Measurements from ENCODE around the gene MRPL22.
"Not testable (repeated sequence)": the region's sequence is repeated elsewhere in the genome, so short reads cannot be mapped to it uniquely, and the experiment has no call there.

Gene MRPL22

DNA sequence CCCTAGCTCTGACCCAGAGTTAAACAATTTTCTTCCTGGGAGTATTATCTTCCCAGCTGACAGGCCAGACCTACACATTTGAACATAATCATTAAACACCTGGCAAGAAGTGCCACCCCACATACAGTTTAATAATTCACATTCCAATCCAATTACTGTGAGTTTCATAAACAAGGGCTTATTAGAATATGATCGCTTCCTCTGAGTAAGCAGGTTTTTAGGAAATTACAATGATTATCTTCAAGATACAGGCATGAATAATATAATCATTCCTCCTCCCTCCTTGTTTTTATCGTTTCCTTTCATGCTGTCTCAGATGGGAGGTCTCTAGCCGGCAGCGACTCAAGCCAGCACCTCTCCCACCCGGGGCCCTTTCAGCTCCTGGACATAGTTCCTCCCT is 56.9 kb downstream of the MRPL22 start:
- DNase-seq, result no peak

DNA sequence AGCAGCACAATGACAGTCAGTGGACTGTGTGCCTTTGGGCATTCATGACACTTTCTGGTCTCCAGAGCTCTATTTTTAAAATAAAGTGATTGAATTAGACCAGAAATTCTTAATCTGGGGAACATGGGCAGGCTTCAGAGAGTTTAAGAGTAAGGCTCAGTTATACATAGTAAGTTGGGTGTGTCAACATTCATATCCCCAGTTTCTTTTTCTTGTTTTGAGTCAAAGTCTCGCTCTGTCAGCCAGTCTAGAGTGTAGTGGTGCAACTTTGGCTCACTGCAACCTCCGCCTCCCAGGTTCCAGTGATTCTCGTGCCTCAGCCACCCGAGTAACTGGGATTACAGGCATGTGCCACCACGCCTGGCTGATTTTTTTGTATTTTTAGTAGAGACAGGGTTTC is 59.0 kb downstream of the MRPL22 start:
- no peak for DNase-seq

DNA sequence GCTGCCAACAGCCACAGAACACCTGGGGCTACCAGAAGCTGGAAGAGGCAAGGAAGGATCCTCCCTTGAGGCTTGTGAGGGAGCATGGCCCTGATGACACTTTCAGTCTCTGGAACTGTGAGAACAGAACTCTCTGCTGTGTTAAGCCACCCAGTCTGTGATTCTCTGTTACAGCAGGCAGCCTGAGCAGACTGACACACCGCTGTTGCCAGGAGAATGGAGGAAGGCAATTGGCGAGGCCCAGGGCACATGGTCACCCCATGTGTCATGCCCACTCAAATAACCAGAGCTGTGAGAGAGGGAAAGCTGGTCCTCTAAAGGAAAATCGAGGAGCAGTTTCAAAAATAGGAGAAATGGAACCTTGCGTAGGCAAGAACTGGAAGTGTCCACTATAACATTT is 60.6 kb downstream of the MRPL22 start:
- DNase-seq, result no peak

DNA sequence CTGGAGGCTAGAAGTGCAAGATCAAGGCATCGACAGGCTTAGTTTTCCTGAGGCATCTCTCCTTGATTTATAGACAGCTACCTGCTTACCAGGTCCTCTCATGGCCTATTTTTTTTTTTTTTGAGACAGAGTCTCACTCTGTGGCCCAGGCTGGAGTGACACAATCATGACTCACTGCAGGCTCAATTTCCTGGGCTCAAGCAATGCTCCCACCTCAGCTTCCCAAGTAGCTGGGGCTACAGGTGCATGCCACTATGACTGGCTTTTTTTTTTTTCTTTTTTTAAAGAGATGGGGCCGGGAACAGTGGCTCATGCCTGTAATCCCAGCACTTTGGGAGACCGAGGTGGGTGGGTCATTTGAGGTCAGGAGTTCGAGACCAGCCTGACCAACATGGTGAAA is 61.8 kb downstream of the MRPL22 start:
- not testable (repeated sequence) for DNase-seq

DNA sequence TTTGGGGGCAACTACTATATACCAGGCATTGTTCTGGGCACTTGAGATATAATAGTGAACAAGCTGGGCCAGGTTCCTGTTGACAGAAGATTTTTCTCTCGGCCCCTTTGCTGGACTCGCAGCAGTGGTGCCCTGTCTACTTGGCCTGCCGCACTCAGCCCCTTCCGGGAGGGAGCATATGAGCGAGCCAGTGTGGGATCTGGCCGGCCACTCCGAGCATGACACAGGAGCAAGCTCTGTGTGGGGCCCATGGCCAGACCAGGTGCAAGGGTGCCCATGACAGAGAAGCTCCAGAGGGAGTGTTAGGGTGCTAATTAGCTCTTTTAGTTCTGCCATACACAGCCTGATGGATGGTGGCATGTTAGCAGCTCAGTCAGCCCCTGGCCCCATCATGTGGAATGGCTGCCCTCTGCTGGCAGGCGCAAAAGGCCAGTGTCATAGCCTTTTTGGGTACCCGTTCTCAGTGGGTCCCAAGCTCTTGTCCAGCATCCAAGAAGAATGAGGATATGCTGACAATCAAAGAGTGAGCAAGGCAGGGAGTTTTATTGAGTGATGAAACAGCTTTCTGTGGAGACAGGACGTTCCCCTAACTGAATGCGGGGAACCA is 63.4 kb downstream of the MRPL22 start:
- DNase-seq, result no peak

DNA sequence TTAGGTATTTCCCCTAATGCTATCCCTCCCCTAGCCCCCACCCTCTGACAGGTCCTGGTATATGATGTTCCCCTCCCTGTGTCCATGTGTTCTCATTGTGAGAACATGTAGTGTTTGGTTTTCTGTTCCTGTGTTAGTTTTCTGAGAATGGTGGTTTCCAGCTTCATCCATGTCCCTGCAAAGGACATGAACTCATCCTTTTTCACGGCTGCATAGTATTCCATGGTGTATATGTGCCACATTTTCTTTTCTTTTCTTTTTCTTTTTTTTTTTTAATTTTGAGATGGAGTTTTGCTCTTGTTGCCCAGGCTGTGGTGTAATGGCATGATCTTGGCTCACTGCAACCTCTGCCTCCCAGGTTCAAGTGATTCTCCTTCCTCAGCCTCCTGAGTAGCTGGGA is 65.4 kb downstream of the MRPL22 start:
- DNase-seq, result not testable (repeated sequence)

DNA sequence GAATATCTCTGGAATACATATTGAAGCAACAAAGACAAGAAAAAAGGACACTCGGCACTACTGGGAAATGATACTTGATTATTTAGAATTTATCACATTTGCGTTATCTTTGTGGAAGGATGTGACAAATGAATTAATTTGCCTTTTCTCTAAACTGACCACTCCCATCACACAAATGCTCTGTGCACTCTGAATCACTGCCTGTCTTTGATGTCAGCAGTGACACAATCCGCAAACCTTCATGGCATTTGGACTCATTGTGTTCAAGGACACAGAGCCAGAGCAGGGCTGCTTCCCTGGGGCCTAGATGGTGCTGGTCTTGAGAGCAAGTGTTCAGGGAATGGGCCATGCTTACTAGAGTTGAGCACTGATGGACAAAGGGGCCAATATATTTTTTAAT is 67.8 kb downstream of the MRPL22 start:
- DNase-seq, result no peak

DNA sequence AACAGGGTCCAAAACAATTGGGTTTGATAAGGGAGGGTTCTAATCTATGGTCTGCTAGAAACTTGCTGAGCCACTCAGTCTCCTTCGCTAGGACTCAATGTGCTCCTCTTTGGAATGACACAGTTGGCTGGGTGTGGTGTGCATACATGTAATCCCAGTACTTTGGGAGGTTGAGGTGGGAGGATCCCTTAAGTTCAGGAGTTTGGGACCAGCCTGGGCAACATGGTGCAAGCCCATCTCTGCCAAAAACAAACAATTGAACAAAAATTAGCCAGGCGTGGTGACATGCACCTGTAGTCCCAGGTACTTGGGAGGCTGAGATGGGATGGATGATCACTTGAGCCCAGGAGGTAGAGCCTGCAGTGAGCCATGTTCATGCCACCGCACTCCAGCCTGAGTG is 70.0 kb downstream of the MRPL22 start:
- no peak for DNase-seq

DNA sequence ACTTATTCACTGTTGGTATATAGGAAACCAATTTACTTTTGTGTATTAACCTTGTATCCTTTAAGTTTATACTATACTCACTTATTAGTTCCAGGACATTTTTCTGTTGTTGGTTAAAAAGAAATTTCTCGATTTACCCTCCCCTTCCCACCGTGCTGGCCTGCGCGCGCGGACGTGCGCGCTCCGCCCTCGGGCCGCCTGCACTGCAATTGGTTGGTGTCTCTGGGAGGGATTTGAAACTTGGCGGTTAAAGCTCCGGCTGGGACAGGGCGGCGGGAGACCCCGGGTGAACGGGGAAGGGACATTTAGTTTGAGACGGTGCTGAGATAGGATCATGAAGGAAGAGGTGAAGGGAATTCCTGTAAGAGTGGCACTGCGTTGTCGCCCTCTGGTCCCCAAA is 72.7 kb downstream of the MRPL22 start, which contains the start of gene KIF4B:
KIF4B (plus strand) TSS at position 230 of the 400 bp plus-strand sequence; CDS start at position 335, 105 bp downstream.
- DNase-seq, result no peak

DNA sequence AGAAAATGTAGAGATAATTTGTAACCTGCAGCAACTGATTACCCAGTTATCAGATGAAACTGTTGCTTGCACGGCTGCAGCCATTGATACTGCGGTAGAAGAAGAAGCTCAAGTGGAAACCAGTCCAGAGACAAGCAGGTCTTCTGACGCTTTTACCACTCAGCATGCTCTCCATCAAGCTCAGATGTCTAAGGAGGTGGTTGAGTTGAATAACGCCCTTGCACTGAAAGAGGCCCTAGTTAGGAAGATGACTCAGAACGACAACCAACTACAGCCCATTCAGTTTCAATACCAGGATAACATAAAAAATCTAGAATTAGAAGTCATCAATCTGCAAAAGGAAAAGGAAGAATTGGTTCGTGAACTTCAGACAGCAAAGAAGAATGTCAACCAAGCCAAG is 74.4 kb downstream of the MRPL22 start:
- DNase-seq, result no peak

DNA sequence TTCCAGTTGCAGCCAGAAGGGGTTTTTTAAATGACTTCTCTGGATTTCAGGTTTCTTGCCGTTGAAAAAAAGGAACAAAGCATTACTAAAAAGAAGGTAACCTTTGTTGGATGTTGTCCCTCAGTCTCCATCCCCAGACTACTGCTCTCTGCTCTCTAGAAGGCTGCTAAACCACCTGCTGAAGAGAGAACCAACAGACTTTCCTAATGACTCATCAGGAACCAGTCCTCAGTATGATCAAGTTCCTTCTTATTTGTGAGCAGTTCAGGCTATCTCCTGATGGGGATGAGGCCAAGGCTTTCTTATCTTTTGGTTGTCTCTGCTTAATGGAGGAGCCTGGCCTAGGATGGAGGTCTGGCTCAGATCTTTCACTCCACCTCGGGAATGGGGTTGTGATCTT is 76.7 kb downstream of the MRPL22 start:
- DNase-seq, result no peak

Data from CD4-positive, alpha-beta T cell treated with Interleukin-15 for 1 hour (primary cell).